IMR-90 (cell line): ENCODE results near the gene SLC37A4. TPM values are rescaled to one million over a fixed set of nuclear protein-coding genes. Genes with fewer than 3 reads are reported as not detected.
A peak's percentile ranks its signal among the peaks of the same experiment; 100 is the strongest.

Experiments
- ATAC-seq: fragments of 200-7000 bp; cut with Tn5 transposase; 2 replicates; pipeline ENCODE4 v1.9.1; 2020; ENCODE audit warnings: low read depth, mild to moderate bottlenecking, moderate library complexity
- BruUV-seq: library from RNA; stranded (reverse); fragments of 400-500 nt; replicated peaks from 2 replicates; lab custom pipeline; 2021; lab: Mats Ljungman, UMichigan
- CTCF ChIA-PET: fragments of 300-600 bp; formaldehyde crosslinking; extraction: SDS; loops from one replicate; lab custom pipeline; 2021; ENCODE audit warnings: antibody characterized with exemption; lab: Yijun Ruan, JAX
- POLR2A ChIA-PET: fragments of 300-600 bp; sonication (Branson Sonifier 250); formaldehyde crosslinking; loops from one replicate; lab custom pipeline; 2022; ENCODE audit warnings: antibody characterized with exemption; ENCODE audit not compliant: unreplicated experiment; lab: Charles Lee
- DNase-seq: peaks from one replicate; pipeline ENCODE4 v3.0.0; 2013
- H2AFZ ChIP-seq: replicated peaks from 2 replicates; pipeline ENCODE3; 2013; ENCODE audit warnings: low read length, mild to moderate bottlenecking; ENCODE audit not compliant: poor library complexity
- H2AK5ac ChIP-seq: 2 replicates; pipeline ENCODE4 v1.6.1; 2013; ENCODE audit warnings: low read depth, low read length, inconsistent platforms
- H2AK9ac ChIP-seq: replicated peaks from 2 replicates; pipeline ENCODE3; 2013; ENCODE audit warnings: mild to moderate bottlenecking, low read depth, low read length, moderate library complexity; ENCODE audit not compliant: poor library complexity
- H2BK120ac ChIP-seq: 2 replicates; pipeline ENCODE4 v1.6.1; 2013; ENCODE audit warnings: low read depth, low read length, inconsistent platforms
- H2BK15ac ChIP-seq: 3 replicates; pipeline ENCODE4 v1.6.1; 2013; ENCODE audit warnings: low read depth, low read length, inconsistent platforms
- H2BK20ac ChIP-seq: 2 replicates; pipeline ENCODE4 v1.6.1; 2013; ENCODE audit warnings: low read depth, mild to moderate bottlenecking, inconsistent platforms, low read length, moderate library complexity
- H2BK5ac ChIP-seq: 2 replicates; pipeline ENCODE4 v1.6.1; 2013; ENCODE audit warnings: mild to moderate bottlenecking, low read depth, low read length, inconsistent platforms; ENCODE audit not compliant: poor library complexity, severe bottlenecking
- H3K14ac ChIP-seq: replicated peaks from 2 replicates; pipeline ENCODE4 v1.6.1; 2013; ENCODE audit warnings: low read depth, low read length, inconsistent platforms
- H3K18ac ChIP-seq: 2 replicates; pipeline ENCODE4 v1.6.1; 2013; ENCODE audit warnings: low read depth, low read length, control low read depth
- H3K23ac ChIP-seq: 2 replicates; pipeline ENCODE4 v1.6.1; 2013; ENCODE audit warnings: low read depth, low read length, inconsistent platforms
- H3K27ac ChIP-seq: 2 replicates; pipeline ENCODE4 v1.5.1; 2013; ENCODE audit warnings: mild to moderate bottlenecking, control low read depth, low read length; ENCODE audit not compliant: insufficient read depth
- H3K27me3 ChIP-seq: 2 replicates; pipeline ENCODE4 v1.6.1; 2013; ENCODE audit warnings: low read length; ENCODE audit not compliant: control insufficient read depth, insufficient read depth
- H3K36me3 ChIP-seq: 2 replicates; pipeline ENCODE4 v1.6.1; 2013; ENCODE audit warnings: low read length, mixed read lengths; ENCODE audit not compliant: control insufficient read depth, insufficient read depth
- H3K4ac ChIP-seq: 2 replicates; pipeline ENCODE4 v1.6.1; 2013; ENCODE audit warnings: low read depth, low read length, inconsistent platforms
- H3K4me1 ChIP-seq: 2 replicates; pipeline ENCODE4 v1.6.1; 2013; ENCODE audit warnings: low read length, mixed read lengths; ENCODE audit not compliant: control insufficient read depth, insufficient read depth
- H3K4me2 ChIP-seq: 2 replicates; pipeline ENCODE4 v1.6.1; 2013; ENCODE audit warnings: low read depth, mild to moderate bottlenecking, control low read depth, low read length, moderate library complexity
- H3K4me3 ChIP-seq: 2 replicates; pipeline ENCODE4 v1.5.1; 2013; ENCODE audit warnings: low read depth, mild to moderate bottlenecking, control low read depth, low read length, moderate library complexity; ENCODE audit not compliant: insufficient read depth
- H3K56ac ChIP-seq: 2 replicates; pipeline ENCODE4 v1.6.1; 2013; ENCODE audit warnings: low read length, inconsistent platforms; ENCODE audit not compliant: insufficient read depth; ENCODE audit errors: extremely low read depth
- H3K79me1 ChIP-seq, 2 experiments: 2 replicates each; pipeline ENCODE4 v1.6.1; 2013; ENCODE audit warnings: low read length in 2 of 2, inconsistent platforms in 1 of 2, low read depth in 1 of 2
- H3K9ac ChIP-seq: 2 replicates; pipeline ENCODE4 v1.6.1; 2013; ENCODE audit warnings: low read depth, low read length, control low read depth
- H3K9me1 ChIP-seq: 2 replicates; pipeline ENCODE4 v1.6.1; 2013; ENCODE audit warnings: low read length, inconsistent platforms; ENCODE audit not compliant: insufficient read depth
- H3K9me3 ChIP-seq: 2 replicates; pipeline ENCODE4 v1.6.1; 2013; ENCODE audit warnings: low read length; ENCODE audit not compliant: control insufficient read depth, insufficient read depth
- H4K20me1 ChIP-seq: 2 replicates; pipeline ENCODE4 v1.6.1; 2013; ENCODE audit warnings: low read length, inconsistent platforms; ENCODE audit not compliant: insufficient read depth
- H4K5ac ChIP-seq: 2 replicates; pipeline ENCODE4 v1.6.1; 2013; ENCODE audit warnings: mild to moderate bottlenecking, low read depth, low read length, control low read depth
- H4K8ac ChIP-seq, 2 experiments: 2 replicates each; pipeline ENCODE4 v1.6.1; 2013; ENCODE audit warnings: low read depth in 2 of 2, low read length in 2 of 2, control low read depth in 1 of 2, inconsistent platforms in 1 of 2
- H4K91ac ChIP-seq: 2 replicates; pipeline ENCODE4 v1.6.1; 2013; ENCODE audit warnings: low read depth, low read length, inconsistent platforms; ENCODE audit not compliant: insufficient read depth
- BHLHE40 ChIP-seq: fragments of 150-350 bp; IDR thresholded peaks from 2 replicates; pipeline ENCODE4 v1.6.1; 2016; ENCODE audit warnings: mild to moderate bottlenecking, low read depth, low read length
- CEBPB ChIP-seq: IDR thresholded peaks from 2 replicates; pipeline ENCODE4 v1.6.1; 2012; ENCODE audit warnings: low read depth, low read length, improper control_type of control experiment
- CHD1 ChIP-seq: IDR thresholded peaks from 2 replicates; pipeline ENCODE4 v1.6.1; 2012; ENCODE audit warnings: low read depth, low read length, improper control_type of control experiment
- FOS ChIP-seq: fragments of 150-350 bp; IDR thresholded peaks from 2 replicates; pipeline ENCODE4 v1.6.1; 2016; ENCODE audit warnings: low read depth, low read length
- MAFK ChIP-seq: IDR thresholded peaks from 2 replicates; pipeline ENCODE4 v1.6.1; 2012; ENCODE audit warnings: low read depth, low read length, improper control_type of control experiment
- MAZ ChIP-seq: IDR thresholded peaks from 2 replicates; pipeline ENCODE4 v1.6.1; 2012; ENCODE audit warnings: low read depth, mild to moderate bottlenecking, low read length, improper control_type of control experiment, moderate library complexity, borderline replicate concordance
- MXI1 ChIP-seq: IDR thresholded peaks from 2 replicates; pipeline ENCODE4 v1.6.1; 2012; ENCODE audit warnings: low read depth, mild to moderate bottlenecking, low read length, moderate library complexity, borderline replicate concordance
- NFE2L2 ChIP-seq: fragments of 150-350 bp; IDR thresholded peaks from 2 replicates; pipeline ENCODE4 v1.6.1; 2016; ENCODE audit warnings: low read depth, mild to moderate bottlenecking, low read length
- POLR2A ChIP-seq: IDR thresholded peaks from 2 replicates; pipeline ENCODE4 v1.6.1; 2012; ENCODE audit warnings: mild to moderate bottlenecking, low read depth, low read length
- RAD21 ChIP-seq: IDR thresholded peaks from 2 replicates; pipeline ENCODE4 v1.6.1; 2012; ENCODE audit warnings: low read length, improper control_type of control experiment
- RCOR1 ChIP-seq: IDR thresholded peaks from 2 replicates; pipeline ENCODE4 v1.6.1; 2012; ENCODE audit warnings: mild to moderate bottlenecking, low read length, improper control_type of control experiment; ENCODE audit not compliant: insufficient replicate concordance
- RFX5 ChIP-seq: IDR thresholded peaks from 2 replicates; pipeline ENCODE4 v1.8.0; 2012; ENCODE audit warnings: low read depth, mild to moderate bottlenecking, low read length, moderate library complexity
- WGBS, 2 experiments: methylation state at CpG; one replicate each; pipeline versions ENCODE4 v1.1.5 to v1.1.7; 2013; ENCODE audit warnings: missing lambda C conversion rate in 2 of 2; ENCODE audit not compliant: insufficient read length in 1 of 2; ENCODE audit errors: extremely low coverage in 2 of 2; 5-methylcytosine and 5-hydroxymethylcytosine counted together
- dilution Hi-C: fragments of 300-500 bp; cut with HindIII; formaldehyde crosslinking; loops from one replicate; pipeline ENCODE4 v1.14.3; 2018; ENCODE audit warnings: low sequenced_read_pairs; ENCODE audit not compliant: unreplicated experiment
- in situ Hi-C: fragments of 300-500 bp; cut with MboI; formaldehyde crosslinking; loops from 3 replicates; pipeline ENCODE4 v1.14.3; 2019; ENCODE audit warnings: low sequenced_read_pairs, inconsistent platforms, mixed read lengths
- intact Hi-C: fragments of 100-400 bp; cut with micrococcal nuclease; formaldehyde crosslinking; loops from 2 replicates; pipeline ENCODE4 v1.10.0; 2022
- polyA plus RNA-seq, 3 experiments: library from polyadenylated mRNA; depleted of rRNA; stranded (reverse); fragments of >200 nt; gene quantifications; 2 replicates each; pipeline ENCODE4 v1.2.3, GENCODE V29; 2012; ENCODE audit warnings: low replicate concordance in 1 of 3
- total RNA-seq: library from RNA; depleted of rRNA; stranded (reverse); fragments of >200 nt; gene quantifications from 2 replicates; pipeline ENCODE4 v1.2.3, GENCODE V29; 2012
- TF ChIP-seq, protein P1 (sequence below): fragments of 150-350 bp; IDR thresholded peaks from 2 replicates; pipeline ENCODE4 v1.6.1; 2017; ENCODE audit warnings: mild to moderate bottlenecking, antibody characterized with exemption, low read length, low read depth
- TF ChIP-seq, protein P2 (sequence below): fragments of 150-350 bp; IDR thresholded peaks from 2 replicates; pipeline ENCODE4 v1.6.1; 2016; ENCODE audit warnings: low read depth, mild to moderate bottlenecking, low read length, moderate library complexity, borderline replicate concordance
- TF ChIP-seq, protein P3 (sequence below): conservative IDR thresholded peaks from 2 replicates; pipeline ENCODE4 v1.5.1; 2012; ENCODE audit warnings: mild to moderate bottlenecking, low read depth, low read length, improper control_type of control experiment

Gene SLC37A4
- total and polyA plus RNA-seq, 2 of the 4 experiments (the other 2 are of a cell fraction) = 7.5 to 14.3 TPM

DNA sequence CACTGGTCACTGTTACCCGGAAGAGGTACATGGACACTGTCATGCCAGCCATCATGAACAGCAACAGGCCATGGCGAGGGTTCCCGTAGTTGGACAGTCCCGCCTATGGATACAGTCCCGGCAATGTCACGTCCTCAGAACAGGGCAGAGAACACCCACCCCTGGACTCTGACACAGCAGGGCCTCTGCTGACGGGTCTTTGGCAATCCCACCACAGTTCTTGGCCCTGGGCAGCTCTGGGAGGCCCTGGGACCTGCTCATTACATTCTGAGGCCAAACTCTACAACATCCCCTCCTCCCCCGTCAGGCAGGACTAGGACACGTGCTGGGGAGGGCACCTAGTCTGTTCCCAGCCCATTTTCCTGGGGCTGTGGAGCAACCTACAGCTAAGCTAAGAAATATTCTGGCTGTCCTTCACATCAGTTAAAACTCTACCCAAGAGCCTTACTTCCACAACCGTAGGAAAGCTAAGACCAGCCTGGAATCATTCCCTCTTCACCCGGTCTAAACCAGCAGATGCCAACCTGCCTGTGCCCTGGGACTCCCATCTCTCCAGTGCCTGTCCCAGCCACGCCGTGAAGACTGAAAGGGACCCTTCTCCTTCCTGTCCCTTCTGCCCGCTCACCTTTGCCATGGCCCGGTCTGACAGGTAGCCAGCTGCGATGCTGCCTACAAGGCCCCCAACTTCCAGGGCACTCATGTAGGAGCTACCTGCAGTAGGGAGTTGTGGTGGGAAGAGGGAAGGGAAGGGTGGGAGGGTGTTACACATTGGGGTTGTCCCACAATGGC is 4.5 kb downstream of the SLC37A4 start:
- no peak overlapping the region for H3K56ac ChIP-seq
- no peak overlapping the region for H3K14ac ChIP-seq
- no peak overlapping the region for H2BK20ac ChIP-seq
- no peak overlapping the region for H3K4ac ChIP-seq
- no peak overlapping the region for H2BK5ac ChIP-seq
- no peaks in the 10 kb centered on the region; the same call in 1 of the 2 replicates for H4K20me1 ChIP-seq
- H4K5ac ChIP-seq = no peak overlapping the region
- dilution Hi-C loops (no loop called here), intact Hi-C loops (no loop called here), in situ Hi-C loops (no loop called here)
- no peak overlapping the region for H3K4me2 ChIP-seq
- no peak overlapping the region for H3K23ac ChIP-seq
- H3K9me3 ChIP-seq = no peaks in the 10 kb centered on the region
- H2BK15ac ChIP-seq = no peak overlapping the region
- no peak overlapping the region for H2AK5ac ChIP-seq
- peak overlapping the region; percentile 5 for H2AK9ac ChIP-seq
- H3K79me1 ChIP-seq = peaks cover 13 to 48% of the 10 kb centered on the region in 2 experiments; a peak in 3 of 4 replicates
- H3K18ac ChIP-seq = no peak overlapping the region
- no peak for ATAC-seq
- no peaks in the 10 kb centered on the region; the same call in 1 of the 2 replicates for H3K9me1 ChIP-seq
- H4K91ac ChIP-seq = no peak overlapping the region
- H3K27ac ChIP-seq = no peak overlapping the region
- no peaks in the 10 kb centered on the region for H3K27me3 ChIP-seq
- 86% methylated on average over 6 of the region's 16 CpGs; no CpG with 5 or more reads in 1 of the 2 experiments for WGBS, 2 experiments
- BruUV-seq = no TSS peak
- ChIA-PET CTCF (no interaction called here), POLR2A (no interaction called here)
- no peak overlapping the region for H3K4me3 ChIP-seq
- peaks cover 25% of the 10 kb centered on the region for H3K36me3 ChIP-seq
- no peak overlapping the region for H4K8ac ChIP-seq
- H3K4me1 ChIP-seq = no peaks in the 10 kb centered on the region
- no peak overlapping the region for H2BK120ac ChIP-seq
- H3K9ac ChIP-seq = no peak overlapping the region
- no peak overlapping the region for H2AFZ ChIP-seq
- no peak for DNase-seq
- TF ChIP-seq, protein P1, sequence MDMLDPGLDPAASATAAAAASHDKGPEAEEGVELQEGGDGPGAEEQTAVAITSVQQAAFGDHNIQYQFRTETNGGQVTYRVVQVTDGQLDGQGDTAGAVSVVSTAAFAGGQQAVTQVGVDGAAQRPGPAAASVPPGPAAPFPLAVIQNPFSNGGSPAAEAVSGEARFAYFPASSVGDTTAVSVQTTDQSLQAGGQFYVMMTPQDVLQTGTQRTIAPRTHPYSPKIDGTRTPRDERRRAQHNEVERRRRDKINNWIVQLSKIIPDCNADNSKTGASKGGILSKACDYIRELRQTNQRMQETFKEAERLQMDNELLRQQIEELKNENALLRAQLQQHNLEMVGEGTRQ = no peak
- TF ChIP-seq CHD1 (no peak), MAZ (no peak), RAD21 (no peak), MAFK (no peak), RCOR1 (no peak), POLR2A (no peak), MXI1 (no peak), BHLHE40 (no peak), NFE2L2 (no peak), FOS (no peak), CEBPB (no peak), RFX5 (no peak)
- TF ChIP-seq, protein P2, sequence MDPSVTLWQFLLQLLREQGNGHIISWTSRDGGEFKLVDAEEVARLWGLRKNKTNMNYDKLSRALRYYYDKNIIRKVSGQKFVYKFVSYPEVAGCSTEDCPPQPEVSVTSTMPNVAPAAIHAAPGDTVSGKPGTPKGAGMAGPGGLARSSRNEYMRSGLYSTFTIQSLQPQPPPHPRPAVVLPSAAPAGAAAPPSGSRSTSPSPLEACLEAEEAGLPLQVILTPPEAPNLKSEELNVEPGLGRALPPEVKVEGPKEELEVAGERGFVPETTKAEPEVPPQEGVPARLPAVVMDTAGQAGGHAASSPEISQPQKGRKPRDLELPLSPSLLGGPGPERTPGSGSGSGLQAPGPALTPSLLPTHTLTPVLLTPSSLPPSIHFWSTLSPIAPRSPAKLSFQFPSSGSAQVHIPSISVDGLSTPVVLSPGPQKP = no peak
- TF ChIP-seq, protein P3, sequence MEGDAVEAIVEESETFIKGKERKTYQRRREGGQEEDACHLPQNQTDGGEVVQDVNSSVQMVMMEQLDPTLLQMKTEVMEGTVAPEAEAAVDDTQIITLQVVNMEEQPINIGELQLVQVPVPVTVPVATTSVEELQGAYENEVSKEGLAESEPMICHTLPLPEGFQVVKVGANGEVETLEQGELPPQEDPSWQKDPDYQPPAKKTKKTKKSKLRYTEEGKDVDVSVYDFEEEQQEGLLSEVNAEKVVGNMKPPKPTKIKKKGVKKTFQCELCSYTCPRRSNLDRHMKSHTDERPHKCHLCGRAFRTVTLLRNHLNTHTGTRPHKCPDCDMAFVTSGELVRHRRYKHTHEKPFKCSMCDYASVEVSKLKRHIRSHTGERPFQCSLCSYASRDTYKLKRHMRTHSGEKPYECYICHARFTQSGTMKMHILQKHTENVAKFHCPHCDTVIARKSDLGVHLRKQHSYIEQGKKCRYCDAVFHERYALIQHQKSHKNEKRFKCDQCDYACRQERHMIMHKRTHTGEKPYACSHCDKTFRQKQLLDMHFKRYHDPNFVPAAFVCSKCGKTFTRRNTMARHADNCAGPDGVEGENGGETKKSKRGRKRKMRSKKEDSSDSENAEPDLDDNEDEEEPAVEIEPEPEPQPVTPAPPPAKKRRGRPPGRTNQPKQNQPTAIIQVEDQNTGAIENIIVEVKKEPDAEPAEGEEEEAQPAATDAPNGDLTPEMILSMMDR = no peak
